Ectodermal cell (in vitro differentiated cells): ENCODE data around the gene ABCC10.
"Not testable (repeated sequence)": the region's sequence is repeated elsewhere in the genome, so short reads cannot be mapped to it uniquely, and the experiment has no call there.

Experiments
- H3K27ac ChIP-seq: 2 replicates; pipeline ENCODE4 v1.7.0; 2013; ENCODE audit warnings: mild to moderate bottlenecking, low read depth, low read length; ENCODE audit not compliant: insufficient read depth, poor library complexity, severe bottlenecking
- H3K27me3 ChIP-seq: 2 replicates; pipeline ENCODE4 v1.7.0; 2013; ENCODE audit warnings: mild to moderate bottlenecking, low read length; ENCODE audit not compliant: insufficient read depth, control insufficient read depth, poor library complexity, severe bottlenecking
- H3K36me3 ChIP-seq: one replicate; pipeline ENCODE4 v1.7.0; 2013; ENCODE audit warnings: low read length; ENCODE audit not compliant: control insufficient read depth, insufficient read depth
- H3K4me1 ChIP-seq: one replicate; pipeline ENCODE4 v1.7.0; 2013; ENCODE audit warnings: low read length; ENCODE audit not compliant: control insufficient read depth, insufficient read depth
- H3K4me3 ChIP-seq: 2 replicates; pipeline ENCODE4 v1.7.0; 2013; ENCODE audit warnings: low read depth, low read length, control low read depth; ENCODE audit not compliant: insufficient read depth
- H3K9me3 ChIP-seq: 2 replicates; pipeline ENCODE4 v1.7.0; 2013; ENCODE audit warnings: mild to moderate bottlenecking, low read length, moderate library complexity; ENCODE audit not compliant: control insufficient read depth
- WGBS, 2 experiments: methylation state at CpG; one replicate each; pipeline ENCODE4 v1.1.7; 2013; ENCODE audit warnings: missing lambda C conversion rate in 2 of 2; 5-methylcytosine and 5-hydroxymethylcytosine counted together

Gene ABCC10

DNA sequence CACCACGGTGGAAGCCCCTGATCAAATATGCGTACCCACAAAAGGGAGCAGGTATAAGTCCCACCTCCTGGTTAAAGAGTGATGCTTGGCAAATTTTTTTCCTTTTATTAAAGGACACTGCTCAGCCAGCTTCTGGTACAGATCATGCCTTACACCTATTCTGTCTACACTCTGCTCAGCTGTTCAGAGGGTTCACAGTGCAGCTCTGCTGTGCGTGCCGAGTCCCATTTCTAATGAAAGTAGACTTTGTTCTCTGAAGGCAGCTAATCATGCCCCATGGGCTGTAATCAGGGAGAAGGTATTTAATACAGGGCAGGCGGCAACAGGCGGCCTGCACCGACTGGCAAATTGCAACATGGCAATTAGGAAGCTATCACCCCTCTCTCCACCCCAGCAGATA lies 66.5 kb downstream of the ABCC10 start:
- WGBS, 2 experiments, result 96 to 98% methylated on average over 7 of the region's 7 CpGs
- Histone ChIP-seq H3K27ac (no peak overlapping the region), H3K4me1 (peaks cover 31% of the 10 kb centered on the region), H3K9me3 (no peaks in the 10 kb centered on the region), H3K27me3 (no peaks in the 10 kb centered on the region), H3K4me3 (no peak overlapping the region), H3K36me3 (peaks cover 6% of the 10 kb centered on the region)

DNA sequence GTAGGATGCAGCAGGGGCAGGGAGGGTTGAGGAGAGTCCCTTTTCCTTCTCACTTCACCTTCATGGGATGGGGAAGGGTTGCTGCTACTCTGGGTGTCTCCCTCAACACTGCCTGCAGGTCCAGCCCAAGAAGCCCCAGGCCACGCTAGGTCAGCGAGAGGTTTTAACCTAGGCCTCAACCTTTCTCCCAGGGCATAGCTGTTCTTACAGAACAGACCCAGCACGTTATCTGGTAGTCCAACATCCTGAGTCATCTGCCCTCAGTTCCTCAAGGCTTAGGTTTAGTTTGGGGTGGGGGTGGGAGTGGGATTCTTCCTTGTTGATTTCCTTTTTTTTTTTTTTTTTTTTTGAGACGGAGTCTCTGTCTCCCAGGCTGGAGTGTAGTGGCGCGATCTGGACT lies 67.0 kb downstream of the ABCC10 start:
- Histone ChIP-seq H3K27ac (no peak overlapping the region), H3K4me1 (peaks cover 26% of the 10 kb centered on the region), H3K27me3 (no peaks in the 10 kb centered on the region), H3K36me3 (peaks cover 9% of the 10 kb centered on the region), H3K4me3 (no peak overlapping the region), H3K9me3 (no peaks in the 10 kb centered on the region)
- 91 to 95% methylated on average over 6 of the region's 6 CpGs for WGBS, 2 experiments

DNA sequence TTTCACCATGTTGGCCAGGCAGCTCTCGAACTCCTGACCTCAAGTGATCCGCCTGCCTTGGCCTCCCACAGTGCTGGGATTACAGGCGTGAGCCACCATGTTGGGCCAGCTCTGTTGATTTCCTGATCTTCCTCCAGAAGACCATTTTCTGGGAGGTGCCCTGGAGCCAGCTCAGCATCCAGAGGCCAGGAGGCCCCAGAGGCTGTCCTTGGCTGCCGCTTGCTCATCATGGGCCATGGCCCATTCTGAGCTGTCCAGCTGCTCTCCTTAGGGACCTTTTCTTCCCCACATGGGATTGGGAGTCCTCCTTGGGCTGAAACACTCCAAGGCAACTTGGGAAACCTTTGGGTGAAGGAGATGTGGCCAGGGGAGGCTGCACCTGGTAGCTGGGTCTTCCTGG lies 67.4 kb downstream of the ABCC10 start:
- peaks cover 21% of the 10 kb centered on the region for H3K4me1 ChIP-seq
- H3K27me3 ChIP-seq, result no peaks in the 10 kb centered on the region
- H3K27ac ChIP-seq, result no peak overlapping the region
- WGBS, 2 experiments, result 96 to 97% methylated on average over 4 of the region's 4 CpGs
- H3K9me3 ChIP-seq, result no peaks in the 10 kb centered on the region
- peaks cover 13% of the 10 kb centered on the region for H3K36me3 ChIP-seq
- no peak overlapping the region for H3K4me3 ChIP-seq

DNA sequence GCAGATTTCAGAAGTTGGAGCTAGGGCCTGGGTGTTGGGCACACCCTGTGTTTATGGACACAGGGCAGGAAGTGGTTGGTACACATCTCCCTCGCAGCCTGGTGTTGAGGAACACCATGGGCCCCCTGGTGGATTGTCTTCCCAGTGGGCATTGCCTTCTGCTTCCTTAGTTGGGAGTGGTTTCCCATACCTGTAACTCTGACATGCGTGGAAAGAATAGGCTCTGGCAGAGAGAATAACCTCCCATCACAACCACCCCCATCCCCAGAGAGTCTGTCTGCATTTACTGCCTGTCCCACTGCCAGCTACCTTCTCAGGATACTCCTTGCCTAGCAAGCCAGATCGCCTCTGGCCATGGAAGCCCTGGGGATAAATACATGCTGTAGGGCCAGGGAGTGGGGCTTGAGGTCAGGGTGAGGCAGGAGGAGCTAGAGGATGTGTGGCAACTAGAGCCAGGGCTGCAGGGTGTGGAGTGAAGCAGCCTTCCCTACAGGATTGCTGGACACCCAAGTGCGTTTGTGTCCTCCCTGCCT lies 68.1 kb downstream of the ABCC10 start:
- Histone ChIP-seq H3K4me1 (peaks cover 17% of the 10 kb centered on the region), H3K4me3 (no peak overlapping the region), H3K27me3 (no peaks in the 10 kb centered on the region), H3K9me3 (no peaks in the 10 kb centered on the region), H3K27ac (no peak overlapping the region), H3K36me3 (peaks cover 19% of the 10 kb centered on the region)
- 84 to 86% methylated on average over 4 of the region's 4 CpGs for WGBS, 2 experiments

DNA sequence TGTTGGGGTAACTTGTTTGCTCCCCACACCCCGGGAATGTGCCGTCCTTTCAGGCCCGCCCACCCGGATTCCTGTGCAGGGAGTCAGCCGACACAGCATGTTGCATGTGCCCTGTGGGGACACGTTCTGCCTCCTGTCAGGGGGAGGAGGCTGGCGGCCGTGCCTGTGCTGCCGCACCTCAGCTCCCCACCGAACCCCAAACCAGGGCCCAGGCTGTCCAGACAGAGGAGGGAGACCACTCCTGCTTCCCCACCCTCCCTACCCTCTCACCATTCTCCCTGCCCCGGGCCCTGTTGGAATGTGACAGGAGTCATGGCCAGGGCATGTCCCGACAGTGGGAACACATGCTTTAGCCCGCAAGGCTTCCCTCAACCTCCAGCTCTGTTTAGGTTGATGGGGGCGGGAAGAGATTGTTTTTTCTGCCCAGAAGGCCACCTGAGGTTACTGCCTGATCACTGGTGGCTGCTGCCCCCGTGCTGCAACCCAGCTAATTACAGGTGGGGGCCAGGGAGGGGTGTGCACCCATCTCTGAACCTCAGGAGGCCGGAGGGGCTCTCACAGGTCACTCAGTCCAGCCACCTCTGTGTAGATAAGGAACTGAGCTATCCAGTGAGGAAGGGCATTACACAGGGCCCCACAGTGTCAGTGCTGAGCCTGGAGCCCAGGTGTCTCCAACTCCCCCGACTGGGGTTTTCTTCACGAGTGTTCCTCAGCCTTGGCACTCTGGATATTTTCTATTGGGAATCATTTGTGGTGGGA lies 69.2 kb downstream of the ABCC10 start:
- no peaks in the 10 kb centered on the region for H3K9me3 ChIP-seq
- no peak overlapping the region for H3K27ac ChIP-seq
- 56 to 59% methylated on average over 18 of the region's 18 CpGs for WGBS, 2 experiments
- peaks cover 17% of the 10 kb centered on the region for H3K4me1 ChIP-seq
- peaks cover 27% of the 10 kb centered on the region for H3K36me3 ChIP-seq
- no peaks in the 10 kb centered on the region for H3K27me3 ChIP-seq
- no peak overlapping the region for H3K4me3 ChIP-seq

DNA sequence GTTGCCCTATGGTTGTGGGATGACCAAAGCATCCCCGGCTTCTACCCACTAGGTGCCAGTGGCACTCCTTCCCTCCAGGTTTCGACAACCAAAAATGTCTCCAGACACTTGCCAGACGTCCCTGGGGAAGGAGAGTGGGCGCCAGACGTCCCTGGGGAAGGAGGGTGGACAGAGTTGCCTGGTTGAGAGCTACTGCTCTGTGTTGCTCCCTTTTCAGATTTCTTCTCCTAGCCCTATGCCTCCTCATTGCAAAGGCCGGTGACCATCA lies 69.7 kb downstream of the ABCC10 start:
- Histone ChIP-seq H3K27ac (no peak overlapping the region), H3K9me3 (no peaks in the 10 kb centered on the region), H3K27me3 (no peaks in the 10 kb centered on the region), H3K4me1 (peaks cover 13% of the 10 kb centered on the region), H3K36me3 (peaks cover 29% of the 10 kb centered on the region), H3K4me3 (no peak overlapping the region)
- WGBS, 2 experiments, result 87 to 92% methylated on average over 6 of the region's 6 CpGs

DNA sequence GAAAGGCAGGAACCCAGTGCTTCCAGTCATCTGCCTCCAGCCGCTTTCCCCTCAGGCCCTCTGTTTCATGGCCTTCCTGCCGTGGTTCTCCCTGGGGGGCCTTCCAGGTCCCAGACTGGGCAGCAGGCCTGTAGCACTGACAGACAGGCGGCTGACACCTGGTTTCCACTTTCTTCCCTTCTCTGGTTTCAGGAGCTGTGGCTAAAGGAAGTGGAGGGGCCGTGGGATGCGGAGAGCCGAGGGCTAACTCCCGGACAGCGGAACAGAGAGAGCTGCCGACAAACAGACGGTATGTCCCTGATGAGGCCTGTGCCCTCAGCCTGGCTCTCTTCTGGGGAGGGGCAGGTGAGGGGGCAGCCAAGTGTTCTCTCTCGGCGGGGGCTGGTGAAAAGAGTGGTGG lies 70.3 kb downstream of the ABCC10 start:
- peaks cover 11% of the 10 kb centered on the region for H3K4me1 ChIP-seq
- H3K27ac ChIP-seq, result no peak overlapping the region
- 94% methylated on average over 12 of the region's 12 CpGs for WGBS, 2 experiments
- no peaks in the 10 kb centered on the region for H3K9me3 ChIP-seq
- H3K36me3 ChIP-seq, result peaks cover 29% of the 10 kb centered on the region
- H3K27me3 ChIP-seq, result no peaks in the 10 kb centered on the region
- no peak overlapping the region for H3K4me3 ChIP-seq

DNA sequence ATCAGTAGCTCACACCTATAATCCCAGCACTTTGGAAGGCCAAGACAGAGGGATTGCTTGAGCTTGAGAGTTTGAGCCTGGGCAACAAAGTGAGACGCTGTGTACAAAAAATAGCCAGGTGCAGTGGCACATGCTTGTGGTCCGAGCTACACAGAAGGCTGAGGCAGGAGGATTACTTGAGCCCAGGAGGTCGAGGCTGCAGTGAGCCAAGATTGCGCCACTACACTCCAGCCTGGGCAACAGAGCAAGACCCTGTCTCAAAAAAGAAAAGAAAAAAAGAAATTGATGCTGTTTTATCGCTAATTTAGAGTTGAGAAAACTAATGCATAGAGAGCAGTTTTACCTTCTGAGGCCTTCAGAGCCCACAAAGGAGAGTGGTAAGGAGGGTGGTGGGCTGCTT lies 71.0 kb downstream of the ABCC10 start:
- Histone ChIP-seq H3K4me1 (peaks cover 11% of the 10 kb centered on the region), H3K36me3 (peaks cover 31% of the 10 kb centered on the region)
- not testable (repeated sequence) for H3K27me3 ChIP-seq, H3K27ac ChIP-seq, H3K4me3 ChIP-seq, H3K9me3 ChIP-seq
- 91 to 94% methylated on average over 5 of the region's 5 CpGs for WGBS, 2 experiments

DNA sequence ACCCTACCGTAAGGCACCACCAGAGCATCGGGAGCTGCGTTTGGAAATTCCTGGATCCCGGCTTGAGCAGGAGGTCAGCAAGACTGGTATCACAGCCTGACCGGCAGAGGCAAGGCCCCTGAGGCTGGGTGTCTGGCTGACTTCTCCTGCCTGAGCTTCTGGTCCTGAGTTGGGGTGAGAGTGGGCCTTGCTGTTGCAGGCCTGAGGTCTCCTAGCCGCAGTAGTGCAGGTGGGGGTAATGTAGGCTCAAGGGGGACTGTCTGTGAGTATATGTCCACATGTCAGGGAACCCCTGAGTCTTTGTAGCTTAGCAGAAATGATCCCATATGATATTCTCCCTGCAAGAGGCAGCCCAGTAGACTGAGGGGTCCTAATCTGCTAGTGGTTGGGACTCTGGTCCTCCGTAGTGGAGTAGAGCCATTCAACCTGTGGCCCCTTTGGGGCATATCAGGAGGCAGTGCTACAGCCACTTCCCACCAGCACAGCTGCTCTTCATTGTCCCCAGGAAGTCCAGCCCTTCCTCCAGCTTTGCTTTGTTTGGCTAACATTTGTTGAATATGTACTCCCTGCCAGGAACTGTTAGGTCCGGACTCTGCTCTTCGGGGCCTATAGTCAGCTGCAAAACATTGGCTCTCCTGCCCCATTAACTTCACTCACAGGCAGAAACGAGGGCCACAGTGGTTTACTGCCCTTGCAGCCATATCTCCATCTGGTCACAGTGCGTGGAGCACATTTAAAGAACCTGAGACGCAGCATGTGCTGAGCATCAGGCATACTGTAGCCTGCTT lies 71.9 kb downstream of the ABCC10 start:
- Histone ChIP-seq H3K9me3 (no peaks in the 10 kb centered on the region), H3K4me3 (no peak overlapping the region), H3K36me3 (peaks cover 36% of the 10 kb centered on the region), H3K27ac (no peak overlapping the region), H3K27me3 (no peaks in the 10 kb centered on the region), H3K4me1 (peaks cover 11% of the 10 kb centered on the region)
- WGBS, 2 experiments, result 94 to 95% methylated on average over 12 of the region's 12 CpGs
